ENCODE data around the gene FNDC1. TPM values are rescaled to one million over a fixed set of nuclear protein-coding genes. Genes with fewer than 3 reads are reported as not detected.

The FNDC1 gene
- total and polyA plus RNA-seq, 2 of the 13 experiments (the other 11 are each of a cell fraction or from before 2014, with no cell fraction given): not detected

DNA sequence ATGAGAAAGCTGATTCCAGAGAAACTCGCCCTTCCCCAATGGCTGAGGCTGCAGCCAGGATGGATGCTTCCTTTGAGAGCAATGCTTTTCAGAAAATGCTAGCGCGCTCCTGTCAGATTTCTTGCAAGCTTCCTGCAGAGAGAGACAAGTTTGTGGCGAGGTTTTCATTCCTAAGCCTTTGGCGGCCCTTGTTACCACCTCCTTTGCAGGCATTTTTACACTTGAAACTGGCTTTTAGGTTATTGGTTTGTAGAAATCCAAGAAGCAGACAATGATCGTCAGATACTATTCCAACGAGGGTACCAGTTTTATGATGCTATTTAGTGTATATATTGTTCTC is 1.1 kb downstream of the FNDC1 start (continued):
- no peak for TF ChIP-seq THAP9 (CRISPR knock-in tag; IDR thresholded peaks at IDR 0.05; ENCODE audit: borderline replicate concordance)
- TF ChIP-seq ZNF891 (CRISPR knock-in tag; IDR thresholded peaks at IDR 0.05): no peak

DNA sequence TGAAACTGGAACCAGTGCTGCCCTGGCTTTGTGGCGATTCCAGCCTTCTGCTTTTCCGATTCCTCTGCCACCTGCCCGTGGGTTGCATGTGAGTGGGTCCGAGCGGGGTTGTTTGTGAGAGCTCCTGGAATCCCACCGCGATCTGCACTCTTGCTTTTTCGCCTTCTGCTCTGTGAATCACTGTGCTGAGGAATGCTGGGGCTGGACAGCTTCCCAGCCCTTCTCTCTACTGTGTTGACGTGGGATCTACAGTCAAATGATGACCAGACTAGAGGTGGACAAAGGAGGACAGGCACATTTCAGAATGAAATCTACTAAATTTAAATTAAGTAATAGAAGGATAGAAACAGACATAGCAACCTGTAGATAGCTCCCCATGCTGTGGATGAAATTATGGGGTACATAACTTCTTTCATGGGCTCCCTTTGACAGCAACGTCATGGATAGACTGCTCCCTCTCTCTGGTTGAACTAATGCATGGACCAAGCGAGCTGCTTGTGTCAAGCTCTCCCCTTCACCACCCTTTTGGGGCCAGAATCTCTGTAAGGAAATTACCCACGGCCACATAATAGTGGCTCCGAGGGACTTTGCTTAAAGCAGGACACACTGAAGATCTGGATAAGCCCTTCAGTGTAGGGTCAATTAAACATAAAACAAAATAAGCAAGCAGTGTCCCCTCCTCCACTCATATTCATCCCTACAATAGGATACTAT is 2.0 kb downstream of the FNDC1 start:
- Histone ChIP-seq H3K9me3 (ENCODE audit: low read length) (no peaks in the 10 kb centered on the region), H3K27me3 (ENCODE audit: control insufficient read depth in 1 of 2, insufficient read depth in 2 of 2, low read length in 2 of 2) (peaks cover 6 to 66% of the 10 kb centered on the region in 2 experiments)

More for the DNA sequence above, 2.0 kb downstream of the FNDC1 start:
- no peak overlapping the region for H3K9ac ChIP-seq (ENCODE audit: insufficient read depth, low read depth, low read length)
- no peak overlapping the region for H3K4me3 ChIP-seq (replicated peaks in 1 of 3; ENCODE audit: insufficient read depth in 1 of 3, low read depth in 2 of 3, low read length in 3 of 3)
- ATAC-seq: no peak
- POLR2A ChIA-PET: no interaction called here
- H4K20me1 ChIP-seq (ENCODE audit: insufficient read depth, low read length): no peaks in the 10 kb centered on the region
- FAIRE-seq: no peak
- no peak overlapping the region for H3K4me2 ChIP-seq (ENCODE audit: low read depth, low read length)
- no TSS peak for BruUV-seq (replicated peaks)
- H3K27ac ChIP-seq (ENCODE audit: extremely low read length, insufficient read depth, low read length): no peak overlapping the region
- H3K79me2 ChIP-seq (ENCODE audit: insufficient read depth, low read length): no peaks in the 10 kb centered on the region
- TF ChIP-seq, protein P1, sequence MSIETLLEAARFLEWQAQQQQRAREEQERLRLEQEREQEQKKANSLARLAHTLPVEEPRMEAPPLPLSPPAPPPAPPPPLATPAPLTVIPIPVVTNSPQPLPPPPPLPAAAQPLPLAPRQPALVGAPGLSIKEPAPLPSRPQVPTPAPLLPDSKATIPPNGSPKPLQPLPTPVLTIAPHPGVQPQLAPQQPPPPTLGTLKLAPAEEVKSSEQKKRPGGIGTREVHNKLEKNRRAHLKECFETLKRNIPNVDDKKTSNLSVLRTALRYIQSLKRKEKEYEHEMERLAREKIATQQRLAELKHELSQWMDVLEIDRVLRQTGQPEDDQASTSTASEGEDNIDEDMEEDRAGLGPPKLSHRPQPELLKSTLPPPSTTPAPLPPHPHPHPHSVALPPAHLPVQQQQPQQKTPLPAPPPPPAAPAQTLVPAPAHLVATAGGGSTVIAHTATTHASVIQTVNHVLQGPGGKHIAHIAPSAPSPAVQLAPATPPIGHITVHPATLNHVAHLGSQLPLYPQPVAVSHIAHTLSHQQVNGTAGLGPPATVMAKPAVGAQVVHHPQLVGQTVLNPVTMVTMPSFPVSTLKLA (IDR thresholded peaks at IDR 0.05): no peak
- TF ChIP-seq ZNF570 (CRISPR knock-in tag; IDR thresholded peaks at IDR 0.05; ENCODE audit: borderline replicate concordance): no peak
- no peak for TF ChIP-seq TARDBP (CRISPR knock-in tag; IDR thresholded peaks at IDR 0.05)
- TF ChIP-seq ZNF460 (CRISPR knock-in tag; IDR thresholded peaks at IDR 0.05; ENCODE audit: borderline replicate concordance): no peak
- TF ChIP-seq ZNF530 (CRISPR knock-in tag; IDR thresholded peaks at IDR 0.05; ENCODE audit: low read depth): no peak
- no peak for TF ChIP-seq ZFP37 (CRISPR knock-in tag; IDR thresholded peaks at IDR 0.05; ENCODE audit: borderline replicate concordance)
- no peak for TF ChIP-seq ZKSCAN8 (CRISPR knock-in tag; IDR thresholded peaks at IDR 0.05; ENCODE audit: borderline replicate concordance)
- TF ChIP-seq SIN3B (IDR thresholded peaks at IDR 0.05; ENCODE audit: low read length): no peak
- no peak for TF ChIP-seq ATF7 (IDR thresholded peaks at IDR 0.05)
- no peak for TF ChIP-seq ATF7 (CRISPR knock-in tag; IDR thresholded peaks at IDR 0.05)
- TF ChIP-seq CENPT (CRISPR knock-in tag; IDR thresholded peaks at IDR 0.05; ENCODE audit: low read depth): no peak
- TF ChIP-seq MEF2D (CRISPR knock-in tag; IDR thresholded peaks at IDR 0.05): no peak
- no peak for TF ChIP-seq IKZF4 (CRISPR knock-in tag; IDR thresholded peaks at IDR 0.05; ENCODE audit: borderline replicate concordance, low read depth, not compliant biosample characterization)
- TF ChIP-seq ZNF672 (CRISPR knock-in tag; IDR thresholded peaks at IDR 0.05): no peak
- intact Hi-C loops (cut with micrococcal nuclease; ENCODE audit: unreplicated experiment) (no loop called here), in situ Hi-C loops (cut with HindIII; ENCODE audit: extremely low pct_ligation_motif_present, low pct_unique_long_range_greater_than_20kb) (loop anchor here (5.0 kb wide), 1 partner anchor 476 kb away; no protein-coding TSS in a partner anchor)
- no peaks in the 10 kb centered on the region for H3K4me1 ChIP-seq (ENCODE audit: insufficient read depth, low read length)
- no peak for DNase-seq (ENCODE audit: low spot score)
- H2AFZ ChIP-seq (ENCODE audit: low read length): no peak overlapping the region
- CTCF ChIA-PET (ENCODE audit: low intra/inter-chr PET ratio, low total read pairs): no interaction called here
- 21% methylated on average over 13 of the region's 13 CpGs for WGBS (ENCODE audit: low lambda C conversion rate)
- H3K36me3 ChIP-seq (replicated peaks in 1 of 2; ENCODE audit: control insufficient read depth in 1 of 2, insufficient read depth in 2 of 2, low read length in 2 of 2): no peaks in the 10 kb centered on the region
